NCI-H146 treated with DMSO at 0.1 percent for 48 hours (cell line): ENCODE measurements around the gene GID8.

Experiments
- DNase-seq: peaks from one replicate; lab custom pipeline; 2025; ENCODE audit not compliant: unreplicated experiment; lab: John Stamatoyannopoulos, UW

GID8 gene

GRCh38 chr20:62938105-62938888, at the start of gene GID8:
Gene GID8, plus strand, starts transcription at chr20:62938147. Its CDS starts 3,356 bp downstream, at chr20:62941503.
- DNase-seq: no peak

- DNase-seq: no peak
These were observed 49.5 kb upstream of the GID8 start for GRCh38 chr20:62888406-62888805.

DNA sequence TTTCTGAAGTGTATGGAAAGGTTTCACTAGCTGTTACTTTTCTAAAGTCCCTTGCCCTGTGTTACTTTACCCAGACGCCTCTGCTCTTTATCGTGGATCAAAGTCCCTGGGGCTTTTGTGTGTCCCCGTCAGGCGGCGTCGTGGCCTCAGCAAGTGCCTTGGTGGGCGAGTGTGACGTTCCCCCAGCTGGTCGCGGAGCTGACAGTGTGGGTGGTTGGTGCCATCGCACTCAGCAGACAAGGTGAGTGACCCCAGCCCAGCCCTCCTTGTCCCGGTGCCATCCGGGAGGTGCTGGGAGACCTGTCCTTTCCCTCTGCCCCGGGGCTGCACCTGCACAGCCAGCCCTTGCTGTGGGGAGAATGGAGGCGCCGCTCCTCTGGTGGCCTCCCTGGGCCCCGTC, 49.0 kb upstream of the GID8 start:
- no peak for DNase-seq

- no peak for DNase-seq
These were observed 48.5 kb upstream of the GID8 start for GRCh38 chr20:62889411-62889810.

DNA sequence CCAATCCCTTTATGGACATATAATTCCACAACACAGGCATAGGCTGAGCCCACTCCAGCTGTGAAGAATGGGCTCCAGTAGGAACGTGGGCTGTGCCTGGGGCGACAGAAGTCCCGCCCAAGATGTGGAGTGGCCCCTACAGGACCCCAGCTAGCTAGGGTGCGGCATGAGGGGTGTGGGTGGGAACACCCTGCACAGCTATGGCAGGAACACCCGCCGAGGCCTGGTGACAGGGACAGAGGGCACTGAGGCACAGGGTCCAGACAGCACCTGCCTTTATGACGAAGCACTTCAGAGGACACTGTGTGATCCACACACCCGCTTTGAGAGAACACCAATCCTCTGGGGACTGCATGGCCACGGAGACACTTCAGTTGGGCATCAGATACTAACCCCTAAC, 48.1 kb upstream of the GID8 start:
- DNase-seq: no peak

GRCh38 chr20:62890444-62890843, 47.5 kb upstream of the GID8 start:
- no peak for DNase-seq

DNA sequence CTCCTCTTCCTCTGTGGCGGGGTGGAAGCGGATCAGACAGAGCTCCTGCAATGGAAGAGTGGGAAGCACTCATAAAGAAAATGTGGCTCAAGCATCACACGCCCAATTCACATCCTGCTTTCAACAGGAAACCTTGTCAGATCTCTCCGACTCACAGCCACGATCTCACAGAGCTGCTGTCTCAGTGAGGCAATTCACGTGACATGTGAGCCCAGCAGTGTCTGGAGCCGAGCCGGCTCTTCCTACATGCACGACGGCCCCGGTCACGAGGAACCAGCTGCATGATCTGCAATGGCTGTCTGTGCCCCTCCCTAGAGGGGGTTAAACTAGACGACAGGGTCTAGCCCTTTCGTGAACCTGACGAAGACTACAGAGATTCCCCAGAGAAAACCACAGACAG, 46.8 kb upstream of the GID8 start:
- no peak for DNase-seq

- no peak for DNase-seq
These were observed 45.3 kb upstream of the GID8 start for GRCh38 chr20:62892348-62893304.

DNA sequence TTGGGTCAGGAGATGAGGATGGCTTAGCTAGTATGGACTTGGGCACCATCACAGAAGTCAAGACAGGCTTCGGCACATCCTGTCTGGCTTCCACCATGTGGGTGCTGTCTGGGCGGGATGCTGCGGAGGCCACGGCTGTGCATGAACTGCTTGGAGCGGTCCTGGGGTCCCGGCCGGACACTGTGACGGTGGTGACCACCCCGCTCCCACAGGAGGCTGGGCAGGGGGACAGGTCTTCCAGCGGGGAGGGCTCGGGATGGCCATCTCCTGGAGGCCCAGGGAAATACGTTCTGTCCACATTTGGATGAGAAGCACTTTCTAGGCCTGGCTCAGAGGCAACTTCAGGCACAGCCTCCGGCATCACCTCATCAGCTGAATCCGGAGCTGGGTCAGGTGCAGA, 44.2 kb upstream of the GID8 start:
- no peak for DNase-seq

- no peak for DNase-seq
These were observed 43.7 kb upstream of the GID8 start for GRCh38 chr20:62894261-62894660.

GRCh38 chr20:62895539-62895938, 42.4 kb upstream of the GID8 start:
- DNase-seq: no peak

DNA sequence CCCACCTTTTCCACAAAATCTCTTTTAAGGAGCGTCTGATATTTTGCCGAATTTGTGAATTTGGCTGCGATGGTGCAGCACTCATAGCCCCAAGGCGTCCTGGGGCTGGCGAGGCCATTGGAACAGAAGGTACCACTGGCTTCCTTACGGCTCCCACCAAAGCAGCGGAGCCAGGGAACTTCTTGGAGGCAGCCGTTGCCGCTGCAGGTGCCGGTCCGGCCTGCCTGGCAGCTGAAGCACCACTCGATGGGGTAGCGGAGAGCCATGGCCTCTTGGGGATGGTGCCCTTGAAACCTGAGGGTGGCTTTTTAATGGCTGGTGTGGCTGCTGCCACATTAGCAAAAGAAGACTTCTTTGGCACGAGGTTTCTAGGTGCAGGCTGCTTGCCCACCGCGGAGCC, 41.4 kb upstream of the GID8 start:
- no peak for DNase-seq

DNA sequence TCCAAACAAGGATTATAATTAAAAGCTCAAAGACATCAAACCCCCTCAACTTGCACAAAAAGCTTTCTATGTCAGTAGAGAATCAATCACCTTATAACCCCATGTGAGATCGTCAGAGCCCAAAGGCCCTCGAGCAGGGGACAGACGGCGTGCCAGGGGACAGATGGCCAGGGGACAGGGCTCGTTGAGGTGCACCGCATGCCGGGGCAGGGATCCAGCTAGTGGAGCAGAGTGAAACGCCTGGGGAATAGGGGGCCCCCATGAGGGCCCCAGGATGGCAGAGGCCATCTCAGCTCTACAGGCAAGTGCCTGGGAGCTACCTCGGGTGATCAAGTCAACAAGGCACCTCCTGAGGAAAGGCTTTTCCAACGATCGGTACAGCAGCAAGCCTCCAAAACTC, 40.3 kb upstream of the GID8 start:
- DNase-seq: no peak

GRCh38 chr20:62898093-62898964, 39.6 kb upstream of the GID8 start:
- no peak for DNase-seq

DNA sequence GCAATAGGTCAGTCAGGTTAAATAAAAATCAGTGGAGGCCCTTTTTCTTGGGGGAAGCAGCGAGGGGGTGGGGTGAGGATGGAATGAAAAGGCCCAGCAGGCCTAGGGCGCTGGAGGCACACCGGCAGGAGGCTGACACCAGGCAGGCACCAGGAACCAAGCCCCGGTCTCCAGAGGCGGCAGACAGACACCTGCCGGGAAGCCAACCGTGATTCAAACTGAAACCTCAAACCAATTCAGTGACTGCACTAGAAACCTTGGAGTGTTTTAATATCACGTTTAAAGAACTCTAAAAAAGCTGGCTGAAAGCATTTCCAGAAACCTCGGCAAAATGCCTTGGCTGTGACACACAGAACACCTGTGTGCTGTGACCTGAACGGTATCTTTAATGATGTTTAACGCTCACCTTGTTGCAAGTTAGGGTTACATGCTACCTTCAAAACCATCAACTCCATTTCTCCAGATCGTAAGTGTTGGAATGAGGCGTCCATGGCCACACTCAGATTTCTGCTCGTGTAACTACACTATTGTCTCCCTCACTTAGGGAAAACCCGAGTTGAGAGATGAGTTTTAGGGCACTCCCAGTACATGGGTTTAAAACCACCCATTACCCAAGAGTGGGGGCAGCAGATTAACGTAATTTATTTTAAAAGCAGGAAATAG, 38.8 kb upstream of the GID8 start:
- no peak for DNase-seq

GRCh38 chr20:62899633-62900051, 38.3 kb upstream of the GID8 start:
- DNase-seq: no peak

DNA sequence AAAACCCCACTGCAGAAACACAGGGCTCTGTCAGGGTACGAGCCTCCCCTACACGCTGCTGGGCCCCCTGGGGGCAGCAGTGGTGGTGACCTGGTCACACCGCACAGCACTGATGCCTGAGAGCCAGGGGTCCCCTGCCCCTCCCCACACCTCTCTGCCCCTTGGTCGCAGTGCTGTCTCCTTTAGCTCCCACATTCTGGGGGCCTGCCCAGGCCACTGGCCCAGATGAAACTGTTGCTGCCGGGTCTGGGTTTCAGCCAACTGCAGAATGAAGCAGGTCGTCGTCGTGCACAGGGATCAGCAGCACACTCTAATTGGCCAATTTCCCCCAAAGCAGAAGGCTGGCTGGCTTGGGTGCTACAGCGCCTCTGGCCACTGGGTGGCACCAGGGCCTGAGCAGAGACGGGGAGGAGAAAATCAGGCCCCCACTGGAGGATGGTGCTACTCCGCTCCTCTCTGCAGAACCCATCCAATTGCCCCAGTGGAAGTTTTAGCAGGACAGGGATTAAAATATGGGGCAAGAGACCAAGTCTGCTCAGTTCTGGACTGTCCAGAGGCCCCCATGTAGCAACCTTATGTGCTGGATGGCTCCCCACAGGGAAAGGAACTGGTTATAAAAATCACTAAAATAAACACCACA, 37.8 kb upstream of the GID8 start:
- peak; percentile 16 for DNase-seq

GRCh38 chr20:62900692-62901584, 37.0 kb upstream of the GID8 start:
- no peak for DNase-seq

DNA sequence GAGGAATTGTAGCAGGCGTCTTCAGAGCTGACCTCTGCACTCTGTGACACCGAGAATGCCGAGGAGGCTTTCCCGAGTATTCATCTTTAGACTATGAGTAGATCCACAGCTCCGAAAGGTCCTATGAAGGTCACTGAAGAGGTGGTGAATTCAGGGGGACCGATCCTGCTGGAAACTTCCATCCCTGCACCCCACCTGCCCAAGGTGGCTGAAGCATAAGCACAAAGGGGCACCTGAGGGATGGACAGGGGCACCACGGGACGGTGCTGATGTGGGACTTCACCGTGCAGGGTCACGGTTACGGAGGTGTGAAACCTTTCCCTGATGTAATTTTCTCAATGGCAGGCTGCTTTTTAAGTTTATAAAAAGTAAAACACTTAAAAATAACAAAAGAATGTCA, 36.1 kb upstream of the GID8 start:
- no peak for DNase-seq
